Measurements from ENCODE around the gene GMPPB.

The GMPPB gene

GRCh38 chr3:49683162-49683561 lies 40.6 kb downstream of the GMPPB start:
- no peak for DNase-seq (ENCODE audit: insufficient read length)
- TF ChIP-seq POLR2A (IDR thresholded peaks at IDR 0.05; ENCODE audit: low read depth, low read length) (no peak), POLR2AphosphoS5 (IDR thresholded peaks at IDR 0.05; ENCODE audit: low read depth, low read length) (no peak), TAF1 (IDR thresholded peaks at IDR 0.05; ENCODE audit: borderline replicate concordance, low read depth, low read length) (no peak)
- no peak for FAIRE-seq

DNA sequence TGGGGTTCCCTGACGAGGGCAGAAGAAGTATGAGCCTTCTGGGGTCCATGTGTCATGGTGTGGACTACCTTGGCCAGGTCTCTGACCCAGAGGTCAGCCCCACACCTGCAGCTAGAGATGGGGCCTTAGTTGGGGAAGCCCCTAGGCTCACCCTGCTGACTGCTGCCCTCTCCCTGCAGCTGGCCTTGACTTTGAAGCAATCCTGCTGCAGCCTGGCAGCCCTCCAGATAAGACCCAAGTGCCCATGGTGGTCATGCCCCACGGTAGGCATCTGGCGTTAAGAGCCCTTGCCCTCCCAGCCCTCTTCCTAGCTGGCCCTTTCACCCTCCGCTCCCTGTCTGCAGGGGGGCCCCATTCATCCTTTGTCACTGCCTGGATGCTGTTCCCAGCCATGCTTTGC lies 42.2 kb downstream of the GMPPB start:
- no peak for FAIRE-seq
- no peak for DNase-seq (ENCODE audit: insufficient read length)
- TF ChIP-seq POLR2AphosphoS5 (IDR thresholded peaks at IDR 0.05; ENCODE audit: low read depth, low read length): no peak
- no peak for TF ChIP-seq POLR2A (IDR thresholded peaks at IDR 0.05; ENCODE audit: low read depth, low read length)
- TF ChIP-seq TAF1 (IDR thresholded peaks at IDR 0.05; ENCODE audit: borderline replicate concordance, low read depth, low read length): no peak

GRCh38 chr3:49681232-49681522 lies 42.6 kb downstream of the GMPPB start:
- no peak for TF ChIP-seq POLR2AphosphoS5 (IDR thresholded peaks at IDR 0.05; ENCODE audit: low read depth, low read length)
- no peak for TF ChIP-seq TAF1 (IDR thresholded peaks at IDR 0.05; ENCODE audit: borderline replicate concordance, low read depth, low read length)
- TF ChIP-seq POLR2A (IDR thresholded peaks at IDR 0.05; ENCODE audit: low read depth, low read length): no peak
- no peak for FAIRE-seq
- no peak for DNase-seq (ENCODE audit: insufficient read length)

DNA sequence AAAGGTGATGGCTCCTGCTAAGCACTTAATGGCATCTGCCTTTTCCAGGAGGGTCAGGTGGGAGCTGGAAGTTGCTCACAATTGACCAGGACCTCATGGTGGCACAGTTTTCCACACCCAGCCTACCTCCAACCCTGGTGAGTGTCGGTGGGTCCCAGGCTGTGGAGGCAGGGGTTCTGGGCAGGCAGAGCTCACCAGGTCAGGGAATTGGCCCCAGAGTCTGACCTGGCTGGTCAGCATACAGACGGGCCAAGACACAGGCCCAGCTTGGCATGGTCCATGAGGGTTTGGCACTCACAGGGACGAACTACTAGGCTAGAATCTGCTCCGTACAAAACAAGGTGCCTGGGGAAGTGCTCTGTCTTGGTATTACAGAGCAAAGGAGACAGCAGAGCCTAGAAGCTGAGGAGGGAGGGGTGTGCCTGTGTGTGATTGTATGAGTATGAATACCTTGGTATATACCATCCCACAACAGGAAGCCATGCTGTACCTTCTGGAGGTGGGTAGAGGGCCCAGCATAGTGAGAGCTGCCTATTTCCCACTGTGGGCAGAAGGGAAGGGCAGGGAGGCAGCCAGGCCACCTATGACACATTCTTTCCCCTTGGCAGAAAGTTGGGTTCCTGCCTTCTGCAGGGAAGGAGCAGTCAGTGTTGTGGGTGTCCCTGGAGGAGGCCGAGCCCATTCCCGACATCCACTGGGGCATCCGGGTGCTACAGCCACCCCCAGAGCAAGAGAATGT lies 43.1 kb downstream of the GMPPB start:
- no peak for DNase-seq (ENCODE audit: insufficient read length)
- no peak for FAIRE-seq
- no peak for TF ChIP-seq POLR2A (IDR thresholded peaks at IDR 0.05; ENCODE audit: low read depth, low read length)
- no peak for TF ChIP-seq TAF1 (IDR thresholded peaks at IDR 0.05; ENCODE audit: borderline replicate concordance, low read depth, low read length)
- TF ChIP-seq POLR2AphosphoS5 (IDR thresholded peaks at IDR 0.05; ENCODE audit: low read depth, low read length): no peak

DNA sequence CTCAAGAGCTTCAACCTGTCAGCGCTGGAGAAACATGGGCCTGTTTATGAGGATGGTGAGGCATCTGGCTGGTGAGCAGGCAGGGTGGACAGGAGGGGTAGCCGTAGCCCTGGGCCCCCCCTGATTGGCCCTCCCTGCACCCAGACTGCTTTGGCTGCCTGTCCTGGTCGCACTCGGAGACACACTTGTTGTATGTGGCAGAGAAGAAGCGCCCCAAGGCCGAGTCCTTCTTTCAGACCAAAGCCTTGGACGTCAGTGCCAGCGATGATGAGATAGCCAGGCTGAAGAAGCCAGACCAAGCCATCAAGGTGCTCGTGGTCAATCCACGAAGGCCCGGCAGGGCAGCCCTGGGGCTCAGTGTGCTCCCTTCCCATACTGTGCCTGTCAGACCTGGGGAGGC lies 47.8 kb downstream of the GMPPB start:
- 0 out of 2 replicates have a peak, but pooled peaks have one; percentile 2 for TF ChIP-seq POLR2AphosphoS5 (IDR thresholded peaks at IDR 0.05; ENCODE audit: low read depth, low read length)
- no peak for TF ChIP-seq TAF1 (IDR thresholded peaks at IDR 0.05; ENCODE audit: borderline replicate concordance, low read depth, low read length)
- no peak for DNase-seq (ENCODE audit: insufficient read length)
- FAIRE-seq: no peak

- DNase-seq (ENCODE audit: insufficient read length) (no peak), FAIRE-seq (no peak)
- TF ChIP-seq TAF1 (IDR thresholded peaks at IDR 0.05; ENCODE audit: borderline replicate concordance, low read depth, low read length) (no peak), POLR2AphosphoS5 (IDR thresholded peaks at IDR 0.05; ENCODE audit: low read depth, low read length) (no peak), POLR2A (IDR thresholded peaks at IDR 0.05; ENCODE audit: low read depth, low read length) (no peak)
These were observed 49.2 kb downstream of the GMPPB start for GRCh38 chr3:49674497-49674983.

DNA sequence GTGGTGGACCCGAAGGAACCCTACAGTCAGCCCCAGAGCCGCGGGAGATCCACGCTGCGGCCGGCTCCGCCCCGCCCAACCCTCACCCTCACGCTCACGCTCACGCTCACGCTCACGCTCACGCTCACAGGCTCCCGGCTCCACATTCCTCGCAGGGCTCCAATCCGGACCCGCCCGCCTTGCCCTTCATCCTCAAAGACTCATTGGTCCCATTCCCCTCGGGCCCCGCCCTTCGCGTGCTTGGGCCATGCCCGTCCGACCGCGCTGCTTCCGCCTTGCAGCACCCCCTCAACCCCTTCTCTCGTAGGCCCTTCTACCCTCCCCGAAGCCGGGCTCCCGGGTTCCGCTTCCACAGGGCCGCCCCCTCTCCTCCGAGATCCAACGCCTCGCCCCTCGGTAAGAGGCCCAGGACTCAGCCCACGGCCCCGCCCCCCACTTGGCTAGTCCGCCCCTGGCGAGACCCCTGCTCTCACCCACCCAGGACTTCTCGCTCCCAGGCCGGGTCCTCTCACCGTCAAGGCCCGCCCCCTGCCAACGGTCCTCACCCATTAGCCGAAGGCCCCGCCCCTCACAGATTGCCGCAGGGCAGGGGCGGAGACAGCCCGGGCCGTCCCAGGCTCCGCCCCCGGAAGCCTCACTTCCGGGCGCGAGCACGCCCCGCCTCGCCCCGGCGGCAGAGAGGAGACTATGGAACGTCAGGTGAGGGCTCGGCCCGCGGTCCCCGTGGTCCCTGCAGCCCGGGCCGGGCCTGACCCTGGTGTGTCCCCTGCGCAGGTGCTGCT lies 49.8 kb downstream of the GMPPB start, which contains the start of gene APEH:
TSS of gene APEH (plus strand) at position 637 of the 782 bp plus-strand sequence. CDS start at position 688, 51 bp downstream.
- TF ChIP-seq POLR2AphosphoS5 (IDR thresholded peaks at IDR 0.05; ENCODE audit: low read depth, low read length): peak; percentile 6; the same call in 1 of the 2 replicates
- peak; percentile 66 for TF ChIP-seq POLR2A (IDR thresholded peaks at IDR 0.05; ENCODE audit: low read depth, low read length)
- TF ChIP-seq TAF1 (IDR thresholded peaks at IDR 0.05; ENCODE audit: borderline replicate concordance, low read depth, low read length): 0 out of 2 replicates have a peak, but pooled peaks have one; percentile 53
- FAIRE-seq: peak; percentile 100
- DNase-seq (ENCODE audit: insufficient read length): peak; percentile 98

DNA sequence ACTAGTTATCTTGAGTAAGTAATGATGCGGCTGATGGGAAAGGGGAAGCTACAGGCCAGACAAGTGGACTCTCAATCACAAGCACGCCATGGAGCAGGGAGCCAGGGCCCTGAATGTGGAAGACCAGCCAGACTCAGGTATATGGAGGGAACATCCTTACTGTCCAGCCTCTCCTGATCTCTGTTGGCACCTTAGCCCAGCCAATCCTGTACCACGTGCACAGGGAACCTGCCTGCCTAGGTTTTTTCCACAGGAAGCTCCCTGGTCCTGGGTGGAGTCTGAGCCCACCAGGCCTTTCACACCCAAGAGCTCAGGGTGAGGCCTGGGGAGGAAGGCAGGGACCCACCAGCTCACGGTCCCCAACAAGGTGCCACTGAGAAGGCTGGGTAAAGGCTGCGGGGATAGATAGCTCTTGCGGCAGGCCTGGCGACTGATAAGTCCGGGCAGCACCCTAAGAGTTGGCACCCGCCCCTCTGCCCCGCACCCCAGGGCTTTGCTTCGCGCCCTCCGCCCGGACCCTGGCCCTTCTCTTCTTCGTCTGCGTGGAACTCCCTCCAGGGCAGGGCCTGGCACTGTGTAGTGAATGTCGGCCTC lies 50.5 kb downstream of the GMPPB start:
- DNase-seq (ENCODE audit: insufficient read length) (peak; percentile 42), FAIRE-seq (no peak)
- TF ChIP-seq POLR2A (IDR thresholded peaks at IDR 0.05; ENCODE audit: low read depth, low read length) (0 out of 2 replicates have a peak, but pooled peaks have one; percentile 72), POLR2AphosphoS5 (IDR thresholded peaks at IDR 0.05; ENCODE audit: low read depth, low read length) (peak; percentile 85; the same call in 1 of the 2 replicates), TAF1 (IDR thresholded peaks at IDR 0.05; ENCODE audit: borderline replicate concordance, low read depth, low read length) (no peak)

DNA sequence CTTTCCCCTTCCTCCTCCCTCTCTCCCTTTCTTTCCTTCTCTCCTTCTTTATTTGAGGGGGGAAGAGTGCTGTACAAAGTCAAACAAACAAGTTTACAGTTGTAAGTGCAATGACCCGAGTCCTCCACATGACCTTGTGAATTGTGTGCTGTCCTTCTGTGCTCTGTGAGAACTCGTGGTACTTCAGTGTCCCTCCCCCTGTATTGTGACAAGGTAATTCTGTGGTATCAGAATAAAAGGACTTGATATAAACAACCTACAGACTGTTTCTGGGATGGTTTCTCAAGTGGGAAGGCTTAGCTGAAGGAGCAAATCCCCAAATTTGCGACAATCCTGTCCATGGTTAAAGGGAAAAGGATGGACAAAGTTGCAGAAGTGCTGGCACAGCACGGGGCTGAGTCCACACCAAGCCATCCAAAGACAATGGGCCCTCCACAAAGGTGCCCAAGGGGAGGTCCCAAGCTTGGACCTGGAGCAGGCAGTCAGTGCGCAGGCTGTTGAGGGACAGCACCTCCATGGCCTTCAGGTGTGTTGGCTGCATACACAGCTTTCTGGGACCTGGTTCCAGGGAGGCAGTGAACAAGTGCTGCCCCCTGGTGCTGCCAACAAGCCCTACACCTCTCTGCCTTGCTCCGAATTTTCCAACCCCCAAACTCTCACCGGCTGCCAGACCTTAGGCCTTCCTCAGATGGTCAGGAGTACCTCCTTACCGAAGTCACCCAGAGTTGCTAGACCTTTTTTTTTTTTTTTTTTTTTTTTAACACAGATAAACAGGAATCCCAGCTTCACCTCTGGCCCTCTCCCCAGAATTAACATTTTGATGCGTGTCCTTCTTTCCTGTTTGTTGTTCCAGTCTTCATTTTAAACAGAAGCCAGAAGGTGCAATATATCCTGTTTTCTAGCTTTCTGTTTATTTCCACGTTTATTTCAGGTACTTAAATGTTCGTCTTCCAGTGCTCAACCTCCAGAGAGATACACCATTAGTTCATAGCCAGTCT lies 52.2 kb downstream of the GMPPB start:
- peak; percentile 78 for DNase-seq (ENCODE audit: insufficient read length)
- peak; percentile 95 for FAIRE-seq
- no peak; the same call in 1 of the 2 replicates for TF ChIP-seq POLR2AphosphoS5 (IDR thresholded peaks at IDR 0.05; ENCODE audit: low read depth, low read length)
- TF ChIP-seq TAF1 (IDR thresholded peaks at IDR 0.05; ENCODE audit: borderline replicate concordance, low read depth, low read length): no peak
- no peak for TF ChIP-seq POLR2A (IDR thresholded peaks at IDR 0.05; ENCODE audit: low read depth, low read length)

- FAIRE-seq (no peak), DNase-seq (ENCODE audit: insufficient read length) (no peak)
- TF ChIP-seq TAF1 (IDR thresholded peaks at IDR 0.05; ENCODE audit: borderline replicate concordance, low read depth, low read length): no peak
- TF ChIP-seq POLR2A (IDR thresholded peaks at IDR 0.05; ENCODE audit: low read depth, low read length): no peak
- TF ChIP-seq POLR2AphosphoS5 (IDR thresholded peaks at IDR 0.05; ENCODE audit: low read depth, low read length): no peak
These were observed 52.8 kb downstream of the GMPPB start for GRCh38 chr3:49670940-49671290.

Data from GM12892 (cell line).